Right lobe of liver (tissue), 4 donors: ENCODE data around the gene C10orf71.

ENCODE experiments used
- POLR2A ChIP-seq: fragments of 450-650 bp; IDR thresholded peaks from one replicate; pipeline ENCODE4 v1.6.1; 2017; ENCODE audit warnings: antibody characterized with exemption, mild to moderate bottlenecking
- TF ChIP-seq, protein P1 (sequence below), 4 donors: fragments of 200-600 bp in 3 of 4; fragments of 450-650 bp in 1 of 4; IDR thresholded peaks; one replicate each; pipeline versions ENCODE4 v1.5.1 to v1.8.0; 2016 to 2022; ENCODE audit warnings: antibody characterized with exemption in 4 of 4, mild to moderate bottlenecking in 2 of 4
- donor health status: DM: no; HTN: no; CAD: no.
- donor health status: DM: no; HTN: no; CAD: no.
- donor health status: DM: no; HTN: yes; CAD: no.

DNA sequence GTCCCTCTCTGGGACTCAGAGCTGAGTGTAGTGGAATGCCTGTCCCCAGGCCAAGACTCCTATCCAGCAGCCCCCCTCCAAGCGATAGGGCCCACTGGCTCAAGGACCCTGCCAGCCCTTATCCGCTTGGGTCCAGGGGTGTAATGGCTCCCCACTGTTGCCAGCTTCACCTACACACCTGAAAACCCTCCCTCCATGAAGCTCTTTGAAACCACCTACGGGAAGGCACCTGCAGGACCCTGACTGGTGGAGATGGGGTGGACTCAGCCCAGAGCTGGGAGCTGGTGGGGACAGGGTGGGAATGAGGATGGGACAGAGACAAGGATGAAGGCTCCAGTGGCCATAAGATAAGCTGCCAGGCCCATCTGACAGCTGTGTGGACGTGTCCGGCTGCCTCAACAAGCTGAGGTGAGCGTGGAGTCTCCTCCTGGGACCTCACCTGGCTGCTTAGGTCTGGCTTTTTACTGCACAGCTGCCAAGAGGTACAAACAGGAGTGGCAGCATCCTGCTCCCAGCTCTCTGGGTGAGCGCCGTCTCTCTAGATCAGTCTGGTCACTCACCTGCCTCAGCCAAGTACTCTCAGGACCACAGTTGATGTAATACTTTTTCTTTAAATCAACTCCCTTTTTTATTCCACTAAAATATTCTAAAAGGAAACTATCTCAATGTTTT is 55.1 kb downstream of the C10orf71 start:
- TF ChIP-seq, protein P1, sequence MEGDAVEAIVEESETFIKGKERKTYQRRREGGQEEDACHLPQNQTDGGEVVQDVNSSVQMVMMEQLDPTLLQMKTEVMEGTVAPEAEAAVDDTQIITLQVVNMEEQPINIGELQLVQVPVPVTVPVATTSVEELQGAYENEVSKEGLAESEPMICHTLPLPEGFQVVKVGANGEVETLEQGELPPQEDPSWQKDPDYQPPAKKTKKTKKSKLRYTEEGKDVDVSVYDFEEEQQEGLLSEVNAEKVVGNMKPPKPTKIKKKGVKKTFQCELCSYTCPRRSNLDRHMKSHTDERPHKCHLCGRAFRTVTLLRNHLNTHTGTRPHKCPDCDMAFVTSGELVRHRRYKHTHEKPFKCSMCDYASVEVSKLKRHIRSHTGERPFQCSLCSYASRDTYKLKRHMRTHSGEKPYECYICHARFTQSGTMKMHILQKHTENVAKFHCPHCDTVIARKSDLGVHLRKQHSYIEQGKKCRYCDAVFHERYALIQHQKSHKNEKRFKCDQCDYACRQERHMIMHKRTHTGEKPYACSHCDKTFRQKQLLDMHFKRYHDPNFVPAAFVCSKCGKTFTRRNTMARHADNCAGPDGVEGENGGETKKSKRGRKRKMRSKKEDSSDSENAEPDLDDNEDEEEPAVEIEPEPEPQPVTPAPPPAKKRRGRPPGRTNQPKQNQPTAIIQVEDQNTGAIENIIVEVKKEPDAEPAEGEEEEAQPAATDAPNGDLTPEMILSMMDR (IDR thresholded peaks at IDR 0.05): no peak
- TF ChIP-seq POLR2A: no peak
